Measurements from ENCODE around the gene KCNK6.
"Not testable (repeated sequence)": the region's sequence is repeated elsewhere in the genome, so short reads cannot be mapped to it uniquely, and the experiment has no call there.

KCNK6 gene

GRCh38 chr19:38360839-38361631 lies 41.4 kb downstream of the KCNK6 start:
- H3K27ac Mint-ChIP-seq = no peak overlapping the region
- peaks cover 9% of the 10 kb centered on the region for H3K27me3 Mint-ChIP-seq
- H3K36me3 Mint-ChIP-seq = no peaks in the 10 kb centered on the region
- H3K4me1 Mint-ChIP-seq = peaks cover 20% of the 10 kb centered on the region
- no peaks in the 10 kb centered on the region for H3K9me3 Mint-ChIP-seq
- peak overlapping the region; percentile 83 for H3K4me3 Mint-ChIP-seq

- H3K4me1 Mint-ChIP-seq = peaks cover 20% of the 10 kb centered on the region
- peak overlapping the region; percentile 83 for H3K4me3 Mint-ChIP-seq
- H3K36me3 Mint-ChIP-seq = no peaks in the 10 kb centered on the region
- no peaks in the 10 kb centered on the region for H3K9me3 Mint-ChIP-seq
- H3K27me3 Mint-ChIP-seq = peaks cover 9% of the 10 kb centered on the region
- H3K27ac Mint-ChIP-seq = no peak overlapping the region
Observed at GRCh38 chr19:38361633-38362075, 42.0 kb downstream of the KCNK6 start.

- Mint-ChIP-seq H3K4me3 (peak overlapping the region; percentile 83), H3K9me3 (no peaks in the 10 kb centered on the region), H3K27ac (no peak overlapping the region), H3K27me3 (peaks cover 9% of the 10 kb centered on the region), H3K4me1 (peaks cover 20% of the 10 kb centered on the region), H3K36me3 (no peaks in the 10 kb centered on the region)
Observed at GRCh38 chr19:38362076-38362945, 42.7 kb downstream of the KCNK6 start.

GRCh38 chr19:38362946-38363688 lies 43.5 kb downstream of the KCNK6 start:
- not testable (repeated sequence) for H3K9me3 Mint-ChIP-seq, H3K36me3 Mint-ChIP-seq, H3K4me3 Mint-ChIP-seq, H3K27me3 Mint-ChIP-seq, H3K27ac Mint-ChIP-seq
- H3K4me1 Mint-ChIP-seq = peaks cover 20% of the 10 kb centered on the region

GRCh38 chr19:38367041-38367440 lies 47.4 kb downstream of the KCNK6 start:
- H3K9me3 Mint-ChIP-seq = no peaks in the 10 kb centered on the region
- H3K4me1 Mint-ChIP-seq = peaks cover 9% of the 10 kb centered on the region
- H3K4me3 Mint-ChIP-seq = no peak overlapping the region
- no peaks in the 10 kb centered on the region for H3K36me3 Mint-ChIP-seq
- H3K27me3 Mint-ChIP-seq = peaks cover 6% of the 10 kb centered on the region
- no peak overlapping the region for H3K27ac Mint-ChIP-seq

- Mint-ChIP-seq H3K27ac (no peak overlapping the region), H3K4me3 (no peak overlapping the region), H3K9me3 (no peaks in the 10 kb centered on the region), H3K4me1 (peaks cover 5% of the 10 kb centered on the region), H3K27me3 (peaks cover 6% of the 10 kb centered on the region), H3K36me3 (peaks cover under 1% of the 10 kb centered on the region)
Observed at GRCh38 chr19:38369584-38369983, 49.9 kb downstream of the KCNK6 start.

- no peak overlapping the region for H3K27ac Mint-ChIP-seq
- peaks cover 6% of the 10 kb centered on the region for H3K27me3 Mint-ChIP-seq
- H3K36me3 Mint-ChIP-seq = peaks cover 8% of the 10 kb centered on the region
Observed at GRCh38 chr19:38370299-38370698, 50.7 kb downstream of the KCNK6 start.

GRCh38 chr19:38371081-38371480 lies 51.4 kb downstream of the KCNK6 start:
- Mint-ChIP-seq H3K4me3 (no peak overlapping the region), H3K9me3 (no peaks in the 10 kb centered on the region), H3K27ac (no peak overlapping the region), H3K36me3 (peaks cover 9% of the 10 kb centered on the region), H3K4me1 (peaks cover 20% of the 10 kb centered on the region), H3K27me3 (peaks cover 6% of the 10 kb centered on the region)

More at GRCh38 chr19:38370299-38370698, 50.7 kb downstream of the KCNK6 start:
- Mint-ChIP-seq H3K9me3 (no peaks in the 10 kb centered on the region), H3K4me3 (no peak overlapping the region), H3K4me1 (peaks cover 12% of the 10 kb centered on the region)

- H3K4me1 Mint-ChIP-seq = peaks cover 28% of the 10 kb centered on the region
- peaks cover 4% of the 10 kb centered on the region for H3K27me3 Mint-ChIP-seq
- H3K27ac Mint-ChIP-seq = peak overlapping the region; percentile 100
- peaks cover 12% of the 10 kb centered on the region for H3K36me3 Mint-ChIP-seq
- peak overlapping the region; percentile 98 for H3K4me3 Mint-ChIP-seq
- no peaks in the 10 kb centered on the region for H3K9me3 Mint-ChIP-seq
Observed at GRCh38 chr19:38373907-38374331, 54.3 kb downstream of the KCNK6 start.

GRCh38 chr19:38374332-38375097 lies 54.9 kb downstream of the KCNK6 start, which contains the start of gene PSMD8:
Gene PSMD8, plus strand, starts transcription at chr19:38374571. Its CDS starts 31 bp downstream, at chr19:38374602.
- Mint-ChIP-seq H3K9me3 (no peaks in the 10 kb centered on the region), H3K4me1 (peaks cover 30% of the 10 kb centered on the region), H3K36me3 (peaks cover 14% of the 10 kb centered on the region), H3K27me3 (peaks cover 2% of the 10 kb centered on the region), H3K27ac (peak within 1 kb of the TSS; percentile 100), H3K4me3 (peak within 1 kb of the TSS; percentile 98)

GRCh38 chr19:38375098-38375493 lies 55.5 kb downstream of the KCNK6 start:
- Mint-ChIP-seq H3K9me3 (no peaks in the 10 kb centered on the region), H3K4me3 (peak overlapping the region; percentile 98), H3K36me3 (peaks cover 16% of the 10 kb centered on the region), H3K27me3 (peaks cover 1% of the 10 kb centered on the region), H3K27ac (peak overlapping the region; percentile 100), H3K4me1 (peaks cover 32% of the 10 kb centered on the region)

- Mint-ChIP-seq H3K27ac (no peak overlapping the region), H3K27me3 (peaks cover 1% of the 10 kb centered on the region), H3K36me3 (peaks cover 20% of the 10 kb centered on the region), H3K4me3 (peak overlapping the region; percentile 98), H3K9me3 (no peaks in the 10 kb centered on the region), H3K4me1 (peaks cover 32% of the 10 kb centered on the region)
Observed at GRCh38 chr19:38375748-38376147, 56.1 kb downstream of the KCNK6 start.

GRCh38 chr19:38376576-38376975 lies 56.9 kb downstream of the KCNK6 start:
- H3K27me3 Mint-ChIP-seq = no peaks in the 10 kb centered on the region
- peaks cover 26% of the 10 kb centered on the region for H3K36me3 Mint-ChIP-seq
- H3K27ac Mint-ChIP-seq = no peak overlapping the region

GRCh38 chr19:38377052-38377451 lies 57.4 kb downstream of the KCNK6 start:
- H3K4me1 Mint-ChIP-seq = peaks cover 32% of the 10 kb centered on the region
- peaks cover 31% of the 10 kb centered on the region for H3K36me3 Mint-ChIP-seq
- H3K4me3 Mint-ChIP-seq = peak overlapping the region; percentile 98
- no peak overlapping the region for H3K27ac Mint-ChIP-seq
- no peaks in the 10 kb centered on the region for H3K27me3 Mint-ChIP-seq
- H3K9me3 Mint-ChIP-seq = no peaks in the 10 kb centered on the region

More at GRCh38 chr19:38376576-38376975, 56.9 kb downstream of the KCNK6 start:
- H3K4me1 Mint-ChIP-seq = peaks cover 32% of the 10 kb centered on the region
- H3K4me3 Mint-ChIP-seq = peak overlapping the region; percentile 98
- H3K9me3 Mint-ChIP-seq = no peaks in the 10 kb centered on the region

All from activated naive CD4-positive, alpha-beta T cell treated with anti-CD3 and anti-CD28 coated beads, Interleukin-2, amount 50 U/mL, for 24 hours (primary cell).